ENCODE data around the gene FOXF1. TPM values are rescaled to one million over a fixed set of nuclear protein-coding genes. Genes with fewer than 3 reads are reported as not detected.

Gene FOXF1
- total RNA-seq, 3 donors from 2014 or later, result 6.9 to 85.8 (median 9.9) TPM

- Histone ChIP-seq H3K4me1 (ENCODE audit: low read depth) (peaks cover 7% of the 10 kb centered on the region), H3K4me3 (no peak overlapping the region), H3K9me3 (no peaks in the 10 kb centered on the region), H3K36me3 (ENCODE audit: low read depth) (no peaks in the 10 kb centered on the region)
- intact Hi-C loops (cut with DNase I, micrococcal nuclease), result loop anchor here in 1 of 2 donors (5.0 to 10.0 kb wide), 3 partner anchors 71 to 201 kb away; no protein-coding TSS in a partner anchor
- no peak for DNase-seq
- no peak for TF ChIP-seq CTCF (IDR thresholded peaks at IDR 0.05)
- ATAC-seq, result no peak
Observed at GRCh38 chr16:86505899-86506864, 4.1 kb upstream of the FOXF1 start.

DNA sequence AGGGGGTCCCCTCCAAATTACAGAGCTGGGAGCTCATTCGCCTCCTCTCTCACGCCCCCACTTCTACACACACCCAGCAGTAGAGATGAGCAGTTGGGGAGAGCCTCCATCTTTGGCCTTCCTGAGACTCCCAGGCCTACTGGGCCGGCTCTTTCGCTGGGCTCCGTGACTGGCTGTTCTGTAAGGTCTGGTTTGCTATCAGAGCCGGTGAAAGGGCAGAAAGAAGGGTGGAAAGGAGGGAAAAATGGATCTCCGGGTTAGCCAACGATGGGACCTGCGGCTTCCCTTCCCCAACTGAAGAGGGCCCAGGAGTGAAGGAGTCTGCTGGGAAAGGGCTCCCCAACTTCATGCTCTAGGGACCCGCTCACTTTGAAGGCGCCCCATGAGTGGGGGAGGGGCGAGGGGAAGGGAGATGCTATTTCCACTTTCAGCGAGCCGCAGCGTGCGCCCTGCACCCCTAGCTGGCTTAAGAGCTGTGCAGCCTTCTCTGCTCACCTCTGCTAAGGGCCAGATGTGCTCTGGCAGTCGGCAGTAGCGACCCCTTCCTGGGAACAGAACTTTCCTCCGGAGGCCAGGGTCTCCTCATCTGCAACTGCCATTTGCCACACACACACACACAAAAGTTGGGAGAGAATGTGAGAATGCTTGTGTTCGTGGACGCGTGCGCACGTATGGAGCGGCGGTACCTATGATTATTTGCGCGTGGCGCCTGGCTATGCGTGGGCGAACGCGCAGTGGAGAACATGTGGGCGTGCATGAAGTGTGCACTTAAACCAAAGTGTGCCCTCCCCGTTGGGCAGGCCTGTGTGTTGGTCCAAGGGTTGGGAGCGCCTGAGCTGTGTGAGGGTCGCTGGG, 2.9 kb upstream of the FOXF1 start:
- DNase-seq (no peak), ATAC-seq (no peak)
- intact Hi-C loops (cut with DNase I, micrococcal nuclease), result loop anchor here in 1 of 2 donors (5.0 to 10.0 kb wide), 3 partner anchors 73 to 203 kb away; no protein-coding TSS in a partner anchor

GRCh38 chr16:86508028-86508946, 2.0 kb upstream of the FOXF1 start:
- no peak for TF ChIP-seq CTCF (IDR thresholded peaks at IDR 0.05)
- H3K4me3 ChIP-seq, result peak overlapping the region; percentile 26
- DNase-seq (peak in 1 of 3 donors; percentile 45), ATAC-seq (peak; percentile 21)
- H3K9me3 ChIP-seq, result no peaks in the 10 kb centered on the region
- peaks cover 7% of the 10 kb centered on the region for H3K4me1 ChIP-seq (ENCODE audit: low read depth)
- no peaks in the 10 kb centered on the region for H3K36me3 ChIP-seq (ENCODE audit: low read depth)
- intact Hi-C loops (cut with DNase I, micrococcal nuclease), result loop anchor here in 1 of 2 donors (5.0 to 10.0 kb wide), 3 partner anchors 73 to 203 kb away; no protein-coding TSS in a partner anchor

More for the DNA sequence above, 2.9 kb upstream of the FOXF1 start:
- Histone ChIP-seq H3K9me3 (no peaks in the 10 kb centered on the region), H3K4me1 (ENCODE audit: low read depth) (peaks cover 7% of the 10 kb centered on the region), H3K36me3 (ENCODE audit: low read depth) (no peaks in the 10 kb centered on the region), H3K4me3 (peak overlapping the region; percentile 26)
- TF ChIP-seq CTCF (IDR thresholded peaks at IDR 0.05), result no peak

- ATAC-seq (peak; percentile 49), DNase-seq (peak; percentile 46 to 63 (median 58))
- H3K36me3 ChIP-seq (ENCODE audit: low read depth), result no peaks in the 10 kb centered on the region
- intact Hi-C loops (cut with DNase I, micrococcal nuclease), result loop anchor here in 1 of 2 donors (5.0 to 10.0 kb wide), 3 partner anchors 74 to 204 kb away; no protein-coding TSS in a partner anchor
- H3K4me3 ChIP-seq, result peak overlapping the region; percentile 24
- no peak for TF ChIP-seq CTCF (IDR thresholded peaks at IDR 0.05)
- peaks cover 7% of the 10 kb centered on the region for H3K4me1 ChIP-seq (ENCODE audit: low read depth)
- H3K9me3 ChIP-seq, result no peaks in the 10 kb centered on the region
Observed at GRCh38 chr16:86508947-86509758, 1.2 kb upstream of the FOXF1 start.
